ENCODE data around the gene C15orf39.

The C15orf39 gene

DNA sequence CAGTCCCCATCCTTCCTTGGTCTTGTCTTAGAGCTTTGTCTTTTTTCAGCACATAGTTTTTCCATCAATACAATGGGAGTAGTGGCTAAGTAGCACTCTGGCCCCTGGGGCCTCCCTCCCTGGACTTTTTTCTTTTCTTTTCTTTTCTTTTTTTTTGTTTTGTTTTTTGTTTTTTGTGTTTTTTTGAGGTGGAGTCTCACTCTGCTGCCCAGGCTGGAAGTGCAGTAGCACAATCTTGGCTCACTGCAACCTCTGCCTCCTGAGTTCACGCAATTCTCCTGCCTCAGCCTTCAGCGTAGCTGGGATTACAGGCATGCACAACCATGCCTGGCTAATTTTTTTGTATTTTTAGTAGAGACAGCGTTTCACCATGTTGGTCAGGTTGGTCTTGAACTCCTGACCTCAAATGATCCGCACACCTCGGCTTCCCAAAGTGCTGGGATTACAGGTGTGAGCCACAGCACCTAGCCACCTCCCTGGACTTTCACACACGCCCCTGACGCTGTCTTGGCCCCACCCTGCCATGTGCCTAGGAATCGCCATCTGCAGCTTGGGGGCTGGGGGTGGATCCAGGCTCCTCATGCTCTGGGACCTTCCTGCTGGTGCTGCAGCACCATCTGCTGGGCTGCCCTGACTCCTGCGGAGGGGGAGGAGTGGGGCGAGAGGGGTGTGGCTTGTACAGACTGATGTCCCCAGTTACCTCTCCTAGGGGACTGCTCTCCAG, 2.8 kb downstream of the C15orf39 start (continued):
- TF ChIP-seq, protein P1, sequence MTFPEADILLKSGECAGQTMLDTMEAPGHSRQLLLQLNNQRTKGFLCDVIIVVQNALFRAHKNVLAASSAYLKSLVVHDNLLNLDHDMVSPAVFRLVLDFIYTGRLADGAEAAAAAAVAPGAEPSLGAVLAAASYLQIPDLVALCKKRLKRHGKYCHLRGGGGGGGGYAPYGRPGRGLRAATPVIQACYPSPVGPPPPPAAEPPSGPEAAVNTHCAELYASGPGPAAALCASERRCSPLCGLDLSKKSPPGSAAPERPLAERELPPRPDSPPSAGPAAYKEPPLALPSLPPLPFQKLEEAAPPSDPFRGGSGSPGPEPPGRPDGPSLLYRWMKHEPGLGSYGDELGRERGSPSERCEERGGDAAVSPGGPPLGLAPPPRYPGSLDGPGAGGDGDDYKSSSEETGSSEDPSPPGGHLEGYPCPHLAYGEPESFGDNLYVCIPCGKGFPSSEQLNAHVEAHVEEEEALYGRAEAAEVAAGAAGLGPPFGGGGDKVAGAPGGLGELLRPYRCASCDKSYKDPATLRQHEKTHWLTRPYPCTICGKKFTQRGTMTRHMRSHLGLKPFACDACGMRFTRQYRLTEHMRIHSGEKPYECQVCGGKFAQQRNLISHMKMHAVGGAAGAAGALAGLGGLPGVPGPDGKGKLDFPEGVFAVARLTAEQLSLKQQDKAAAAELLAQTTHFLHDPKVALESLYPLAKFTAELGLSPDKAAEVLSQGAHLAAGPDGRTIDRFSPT (tag by site-specific recombination; IDR thresholded peaks at IDR 0.05): no peak
- TF ChIP-seq ZNF146 (tag by site-specific recombination; IDR thresholded peaks at IDR 0.05) (no peak), SCRT2 (tag by site-specific recombination; IDR thresholded peaks at IDR 0.05) (peak; percentile 43; the same call in 1 of the 2 replicates), KLF1 (tag by site-specific recombination; IDR thresholded peaks at IDR 0.05) (peak; percentile 97), WT1 (tag by site-specific recombination; IDR thresholded peaks at IDR 0.05) (peak; percentile 18; the same call in 1 of the 2 replicates), ZNF112 (tag by site-specific recombination; IDR thresholded peaks at IDR 0.05) (no peak), ZNF660 (tag by site-specific recombination; IDR thresholded peaks at IDR 0.05) (peak; percentile 98), ZBTB21 (tag by site-specific recombination; IDR thresholded peaks at IDR 0.05) (no peak), MEIS1 (CRISPR knock-in tag; IDR thresholded peaks at IDR 0.05; ENCODE audit: borderline replicate concordance) (no peak), GLIS1 (tag by site-specific recombination; IDR thresholded peaks at IDR 0.05) (peak; percentile 83), ZNF558 (tag by site-specific recombination; IDR thresholded peaks at IDR 0.05) (no peak), IKZF3 (tag by site-specific recombination; IDR thresholded peaks at IDR 0.05) (peak; percentile 93), ZNF423 (tag by site-specific recombination; IDR thresholded peaks at IDR 0.05) (no peak), ZNF184 (tag by site-specific recombination; IDR thresholded peaks at IDR 0.05) (no peak), ZNF624 (tag by site-specific recombination; IDR thresholded peaks at IDR 0.05) (no peak), ZNF76 (tag by site-specific recombination; IDR thresholded peaks at IDR 0.05; ENCODE audit: borderline replicate concordance, low read depth) (peak; percentile 42; the same call in 1 of the 2 replicates), ZNF610 (tag by site-specific recombination; IDR thresholded peaks at IDR 0.05; ENCODE audit: borderline replicate concordance) (no peak; the same call in 1 of the 2 replicates), ZNF2 (tag by site-specific recombination; IDR thresholded peaks at IDR 0.05) (peak; percentile 97), ZNF768 (tag by site-specific recombination; IDR thresholded peaks at IDR 0.05) (no peak), ZNF37A (tag by site-specific recombination; IDR thresholded peaks at IDR 0.05) (no peak)
- TF ChIP-seq, protein P2, sequence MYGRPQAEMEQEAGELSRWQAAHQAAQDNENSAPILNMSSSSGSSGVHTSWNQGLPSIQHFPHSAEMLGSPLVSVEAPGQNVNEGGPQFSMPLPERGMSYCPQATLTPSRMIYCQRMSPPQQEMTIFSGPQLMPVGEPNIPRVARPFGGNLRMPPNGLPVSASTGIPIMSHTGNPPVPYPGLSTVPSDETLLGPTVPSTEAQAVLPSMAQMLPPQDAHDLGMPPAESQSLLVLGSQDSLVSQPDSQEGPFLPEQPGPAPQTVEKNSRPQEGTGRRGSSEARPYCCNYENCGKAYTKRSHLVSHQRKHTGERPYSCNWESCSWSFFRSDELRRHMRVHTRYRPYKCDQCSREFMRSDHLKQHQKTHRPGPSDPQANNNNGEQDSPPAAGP (tag by site-specific recombination; IDR thresholded peaks at IDR 0.05): peak; percentile 93
- TF ChIP-seq, protein P3, sequence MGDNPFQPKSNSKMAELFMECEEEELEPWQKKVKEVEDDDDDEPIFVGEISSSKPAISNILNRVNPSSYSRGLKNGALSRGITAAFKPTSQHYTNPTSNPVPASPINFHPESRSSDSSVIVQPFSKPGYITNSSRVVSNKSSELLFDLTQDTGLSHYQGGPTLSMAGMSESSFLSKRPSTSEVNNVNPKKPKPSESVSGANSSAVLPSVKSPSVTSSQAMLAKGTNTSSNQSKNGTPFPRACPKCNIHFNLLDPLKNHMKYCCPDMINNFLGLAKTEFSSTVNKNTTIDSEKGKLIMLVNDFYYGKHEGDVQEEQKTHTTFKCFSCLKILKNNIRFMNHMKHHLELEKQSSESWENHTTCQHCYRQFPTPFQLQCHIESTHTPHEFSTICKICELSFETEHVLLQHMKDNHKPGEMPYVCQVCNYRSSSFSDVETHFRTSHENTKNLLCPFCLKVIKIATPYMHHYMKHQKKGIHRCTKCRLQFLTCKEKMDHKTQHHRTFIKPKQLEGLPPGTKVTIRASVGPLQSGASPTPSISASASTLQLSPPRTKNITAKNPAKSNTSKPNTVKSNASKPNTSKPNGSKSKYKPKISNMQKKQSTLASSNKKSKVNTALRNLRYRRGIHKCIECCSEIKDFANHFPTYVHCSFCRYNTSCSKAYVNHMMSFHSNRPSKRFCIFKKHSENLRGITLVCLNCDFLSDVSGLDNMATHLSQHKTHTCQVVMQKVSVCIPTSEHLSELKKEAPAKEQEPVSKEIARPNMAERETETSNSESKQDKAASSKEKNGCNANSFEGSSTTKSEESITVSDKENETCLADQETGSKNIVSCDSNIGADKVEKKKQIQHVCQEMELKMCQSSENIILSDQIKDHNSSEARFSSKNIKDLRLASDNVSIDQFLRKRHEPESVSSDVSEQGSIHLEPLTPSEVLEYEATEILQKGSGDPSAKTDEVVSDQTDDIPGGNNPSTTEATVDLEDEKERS (tag by site-specific recombination; IDR thresholded peaks at IDR 0.05): no peak
- TF ChIP-seq, protein P4, sequence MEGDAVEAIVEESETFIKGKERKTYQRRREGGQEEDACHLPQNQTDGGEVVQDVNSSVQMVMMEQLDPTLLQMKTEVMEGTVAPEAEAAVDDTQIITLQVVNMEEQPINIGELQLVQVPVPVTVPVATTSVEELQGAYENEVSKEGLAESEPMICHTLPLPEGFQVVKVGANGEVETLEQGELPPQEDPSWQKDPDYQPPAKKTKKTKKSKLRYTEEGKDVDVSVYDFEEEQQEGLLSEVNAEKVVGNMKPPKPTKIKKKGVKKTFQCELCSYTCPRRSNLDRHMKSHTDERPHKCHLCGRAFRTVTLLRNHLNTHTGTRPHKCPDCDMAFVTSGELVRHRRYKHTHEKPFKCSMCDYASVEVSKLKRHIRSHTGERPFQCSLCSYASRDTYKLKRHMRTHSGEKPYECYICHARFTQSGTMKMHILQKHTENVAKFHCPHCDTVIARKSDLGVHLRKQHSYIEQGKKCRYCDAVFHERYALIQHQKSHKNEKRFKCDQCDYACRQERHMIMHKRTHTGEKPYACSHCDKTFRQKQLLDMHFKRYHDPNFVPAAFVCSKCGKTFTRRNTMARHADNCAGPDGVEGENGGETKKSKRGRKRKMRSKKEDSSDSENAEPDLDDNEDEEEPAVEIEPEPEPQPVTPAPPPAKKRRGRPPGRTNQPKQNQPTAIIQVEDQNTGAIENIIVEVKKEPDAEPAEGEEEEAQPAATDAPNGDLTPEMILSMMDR (tag by site-specific recombination; IDR thresholded peaks at IDR 0.05): peak; percentile 98
- TF ChIP-seq, protein P5, sequence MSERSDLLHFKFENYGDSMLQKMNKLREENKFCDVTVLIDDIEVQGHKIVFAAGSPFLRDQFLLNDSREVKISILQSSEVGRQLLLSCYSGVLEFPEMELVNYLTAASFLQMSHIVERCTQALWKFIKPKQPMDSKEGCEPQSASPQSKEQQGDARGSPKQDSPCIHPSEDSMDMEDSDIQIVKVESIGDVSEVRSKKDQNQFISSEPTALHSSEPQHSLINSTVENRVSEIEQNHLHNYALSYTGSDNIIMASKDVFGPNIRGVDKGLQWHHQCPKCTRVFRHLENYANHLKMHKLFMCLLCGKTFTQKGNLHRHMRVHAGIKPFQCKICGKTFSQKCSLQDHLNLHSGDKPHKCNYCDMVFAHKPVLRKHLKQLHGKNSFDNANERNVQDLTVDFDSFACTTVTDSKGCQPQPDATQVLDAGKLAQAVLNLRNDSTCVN (tag by site-specific recombination; optimal IDR thresholded peaks at IDR 0.05): peak; percentile 29
- TF ChIP-seq, protein P6, sequence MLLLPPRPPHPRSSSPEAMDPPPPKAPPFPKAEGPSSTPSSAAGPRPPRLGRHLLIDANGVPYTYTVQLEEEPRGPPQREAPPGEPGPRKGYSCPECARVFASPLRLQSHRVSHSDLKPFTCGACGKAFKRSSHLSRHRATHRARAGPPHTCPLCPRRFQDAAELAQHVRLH (tag by site-specific recombination; IDR thresholded peaks at IDR 0.05): no peak; the same call in 1 of the 2 replicates
- TF ChIP-seq, protein P7, sequence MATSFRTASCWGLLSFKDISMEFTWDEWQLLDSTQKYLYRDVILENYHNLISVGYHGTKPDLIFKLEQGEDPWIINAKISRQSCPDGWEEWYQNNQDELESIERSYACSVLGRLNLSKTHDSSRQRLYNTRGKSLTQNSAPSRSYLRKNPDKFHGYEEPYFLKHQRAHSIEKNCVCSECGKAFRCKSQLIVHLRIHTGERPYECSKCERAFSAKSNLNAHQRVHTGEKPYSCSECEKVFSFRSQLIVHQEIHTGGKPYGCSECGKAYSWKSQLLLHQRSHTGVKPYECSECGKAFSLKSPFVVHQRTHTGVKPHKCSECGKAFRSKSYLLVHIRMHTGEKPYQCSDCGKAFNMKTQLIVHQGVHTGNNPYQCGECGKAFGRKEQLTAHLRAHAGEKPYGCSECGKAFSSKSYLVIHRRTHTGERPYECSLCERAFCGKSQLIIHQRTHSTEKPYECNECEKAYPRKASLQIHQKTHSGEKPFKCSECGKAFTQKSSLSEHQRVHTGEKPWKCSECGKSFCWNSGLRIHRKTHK (tag by site-specific recombination; IDR thresholded peaks at IDR 0.05): no peak

Measured in HEK293 (cell line).